ENCODE results near the gene SETDB2.

GRCh38 chr13:49421391-49421790 lies 22.7 kb upstream of the SETDB2 start:
- TF ChIP-seq POLR2AphosphoS5 (IDR thresholded peaks at IDR 0.05; ENCODE audit: borderline replicate concordance, low read depth, low read length), result no peak
- TF ChIP-seq EZH2 (IDR thresholded peaks at IDR 0.05), result no peak
